ENCODE data around the gene NCR2. TPM values are rescaled to one million over a fixed set of nuclear protein-coding genes. Genes with fewer than 3 reads are reported as not detected.

Gene NCR2
- total RNA-seq, 1 donor from 2014 or later = not detected

DNA sequence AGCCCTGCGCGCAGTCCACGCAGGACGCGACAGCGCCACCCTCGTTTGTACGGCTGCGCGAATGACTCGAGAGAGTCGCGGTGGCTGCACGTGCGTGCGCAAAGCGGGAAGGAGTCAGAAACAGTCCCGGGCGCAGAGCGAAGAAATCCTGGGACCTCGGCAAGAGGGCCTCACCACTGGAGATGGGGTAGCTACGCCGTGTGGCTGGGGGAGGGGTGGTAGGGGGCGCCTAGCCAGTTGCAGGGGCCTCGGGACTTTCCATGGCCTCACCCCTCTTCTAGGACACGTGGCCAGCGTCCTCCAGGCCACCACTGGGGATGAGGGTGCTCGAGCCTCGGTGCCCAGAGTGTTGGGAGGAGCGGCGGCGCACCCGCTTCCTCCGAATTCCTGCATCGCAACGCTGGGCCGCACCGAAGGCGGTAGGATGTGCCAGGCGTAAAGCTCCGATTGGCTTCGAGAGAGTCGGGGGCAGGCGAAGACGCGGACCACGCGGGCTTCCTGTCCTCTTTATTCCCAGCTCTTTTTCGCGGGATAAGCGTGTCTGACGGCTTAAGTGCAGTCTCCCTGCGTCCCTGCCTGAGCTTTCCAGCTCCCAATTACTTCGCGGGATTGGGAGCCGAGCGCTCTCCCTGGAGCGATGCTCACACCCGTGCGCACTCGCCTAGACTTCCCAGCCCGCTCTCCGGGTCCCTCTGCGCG, 38.7 kb downstream of the NCR2 start:
- H3K27me3 Mint-ChIP-seq = peaks cover 86% of the 10 kb centered on the region
- intact Hi-C loops (cut with micrococcal nuclease) = loop anchor here (5.0 kb wide), 1 partner anchor 133 kb away; no protein-coding TSS in a partner anchor
- H3K36me3 Mint-ChIP-seq (ENCODE audit: low read depth) = peaks cover 2% of the 10 kb centered on the region
- peak overlapping the region; percentile 66 for H3K27ac Mint-ChIP-seq
- peak overlapping the region; percentile 15 for H3K4me3 Mint-ChIP-seq
- peaks cover 18% of the 10 kb centered on the region for H3K4me1 Mint-ChIP-seq
- no peak for DNase-seq
- H3K9me3 Mint-ChIP-seq = no peaks in the 10 kb centered on the region

DNA sequence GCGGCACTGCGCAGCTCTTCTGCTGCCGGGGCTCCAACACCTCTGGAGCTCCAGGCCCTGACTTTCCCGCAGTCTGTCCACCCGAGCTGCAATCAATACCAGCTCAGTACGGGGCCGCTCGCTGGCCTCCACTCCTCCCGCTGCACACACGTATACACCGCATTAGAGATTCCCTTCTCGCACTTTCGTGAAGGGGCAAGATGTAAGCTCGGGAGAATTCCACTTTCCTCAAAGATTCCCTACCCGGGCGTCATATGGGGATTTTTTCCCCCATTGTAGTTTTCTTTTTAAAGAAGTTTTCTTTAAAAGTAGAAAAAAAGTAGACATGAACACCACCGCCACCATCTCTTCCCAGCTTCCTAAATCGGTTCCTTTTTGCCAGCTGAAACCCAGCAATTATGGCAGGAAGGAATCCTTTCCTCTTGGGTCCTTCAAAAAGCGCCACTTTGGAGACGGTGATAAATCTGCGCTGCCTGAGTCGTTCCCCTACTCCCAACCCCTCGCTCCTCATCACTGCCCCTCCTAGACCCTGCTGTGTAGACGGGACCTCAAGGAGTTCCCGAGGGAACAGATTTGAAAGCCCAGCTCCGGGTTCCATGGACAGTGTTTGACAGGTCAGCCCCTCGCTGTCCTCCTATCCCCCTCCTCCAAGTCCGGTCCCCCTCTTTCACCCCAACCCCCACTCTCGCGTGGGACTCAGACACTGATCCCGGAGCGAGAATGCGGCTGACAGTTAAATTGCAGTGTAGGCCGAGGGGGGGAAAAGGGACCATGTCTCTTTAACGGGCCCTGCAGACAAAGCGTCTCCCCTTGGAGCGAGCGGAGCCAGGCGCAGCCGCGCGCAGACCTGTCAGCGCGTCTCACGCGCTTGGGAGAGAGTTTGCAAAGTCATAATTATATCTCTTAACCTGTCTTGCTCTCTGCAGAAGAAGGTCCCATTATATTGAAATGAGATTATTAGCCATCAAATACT, 39.5 kb downstream of the NCR2 start:
- H3K36me3 Mint-ChIP-seq (ENCODE audit: low read depth) = peaks cover 2% of the 10 kb centered on the region
- H3K27me3 Mint-ChIP-seq = peaks cover 89% of the 10 kb centered on the region
- H3K27ac Mint-ChIP-seq = peak overlapping the region; percentile 66
- peaks cover 18% of the 10 kb centered on the region for H3K4me1 Mint-ChIP-seq
- no peaks in the 10 kb centered on the region for H3K9me3 Mint-ChIP-seq
- intact Hi-C loops (cut with micrococcal nuclease) = loop anchor here (5.0 kb wide), 1 partner anchor 132 kb away; no protein-coding TSS in a partner anchor
- H3K4me3 Mint-ChIP-seq = peak overlapping the region; percentile 15
- no peak for DNase-seq

DNA sequence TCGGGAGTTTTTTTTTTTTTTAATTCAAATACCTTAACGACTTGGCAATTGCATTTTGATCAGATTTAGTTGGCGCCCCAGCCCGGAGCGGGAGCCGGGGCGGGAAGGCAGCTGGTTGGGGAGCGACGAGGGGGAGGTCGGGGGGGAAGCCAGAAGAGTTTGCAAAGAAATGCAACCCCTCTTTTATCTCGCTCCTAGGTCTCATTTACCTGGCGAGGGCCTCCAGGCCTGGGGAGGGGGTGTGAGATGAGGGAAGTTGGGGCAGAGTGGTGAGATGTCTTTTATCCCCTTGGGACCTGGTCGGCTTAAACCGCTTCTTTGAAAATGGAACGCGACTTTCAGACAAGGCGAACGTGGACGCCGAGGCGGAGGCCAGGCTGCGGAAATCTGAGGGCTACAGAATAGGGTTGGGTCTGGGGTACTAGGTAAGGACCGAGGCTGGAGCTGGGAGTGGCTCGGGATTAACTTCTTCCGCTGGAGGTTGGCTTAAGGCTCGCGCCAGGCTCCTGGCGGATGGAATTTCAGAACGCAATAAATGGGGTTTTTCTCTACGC, 40.3 kb downstream of the NCR2 start:
- intact Hi-C loops (cut with micrococcal nuclease) = no loop called here
- no peak for DNase-seq
- peaks cover 18% of the 10 kb centered on the region for H3K4me1 Mint-ChIP-seq
- H3K4me3 Mint-ChIP-seq = no peak overlapping the region
- no peaks in the 10 kb centered on the region for H3K9me3 Mint-ChIP-seq
- peaks cover 85% of the 10 kb centered on the region for H3K27me3 Mint-ChIP-seq
- H3K36me3 Mint-ChIP-seq (ENCODE audit: low read depth) = peaks cover 2% of the 10 kb centered on the region
- no peak overlapping the region for H3K27ac Mint-ChIP-seq

DNA sequence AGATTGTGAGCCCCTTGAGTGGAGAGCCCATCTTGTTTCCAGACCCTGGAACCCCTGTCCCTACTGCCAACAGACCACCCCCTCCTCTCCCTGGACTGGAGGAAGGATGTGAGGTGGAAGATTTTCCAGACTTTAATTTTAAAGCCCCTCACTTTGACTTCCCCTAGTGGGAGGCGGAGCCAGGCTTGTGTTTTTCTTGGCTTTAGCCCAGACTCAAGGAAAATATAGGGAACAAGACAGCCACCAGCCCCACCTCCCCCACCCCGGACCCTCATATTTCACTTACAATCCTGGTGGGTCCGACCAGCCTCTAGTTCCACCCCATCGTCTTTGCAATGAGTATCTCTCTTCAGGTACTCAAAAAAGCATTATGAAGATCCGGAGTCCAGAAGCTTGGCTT, 40.8 kb downstream of the NCR2 start:
- Mint-ChIP-seq H3K4me3 (no peak overlapping the region), H3K9me3 (no peaks in the 10 kb centered on the region), H3K4me1 (peaks cover 18% of the 10 kb centered on the region), H3K27me3 (peaks cover 85% of the 10 kb centered on the region), H3K36me3 (ENCODE audit: low read depth) (peaks cover 2% of the 10 kb centered on the region), H3K27ac (no peak overlapping the region)
- intact Hi-C loops (cut with micrococcal nuclease) = no loop called here
- DNase-seq = no peak

DNA sequence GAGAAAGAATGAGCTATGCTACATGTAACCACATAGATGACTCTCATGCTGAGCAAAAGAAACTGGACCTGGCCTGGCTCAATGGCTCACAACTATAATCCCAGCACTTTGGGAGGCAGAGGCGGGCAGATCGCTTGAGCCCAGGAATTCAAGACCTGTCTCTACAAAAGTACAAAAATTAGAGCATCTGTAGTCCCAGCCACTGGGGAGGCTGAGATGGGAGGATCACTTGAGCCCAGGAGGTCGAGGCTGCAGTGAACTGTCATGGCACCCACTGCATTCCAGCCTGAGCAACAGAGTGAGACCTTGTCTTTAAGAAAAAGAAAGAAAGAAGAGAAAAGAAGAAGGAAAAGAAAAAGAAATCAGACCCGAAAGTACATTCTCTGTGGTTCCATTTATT, 41.7 kb downstream of the NCR2 start:
- intact Hi-C loops (cut with micrococcal nuclease) = no loop called here
- no peaks in the 10 kb centered on the region for H3K9me3 Mint-ChIP-seq
- H3K36me3 Mint-ChIP-seq (ENCODE audit: low read depth) = no peaks in the 10 kb centered on the region
- no peak for DNase-seq
- H3K4me3 Mint-ChIP-seq = no peak overlapping the region
- peaks cover 12% of the 10 kb centered on the region for H3K4me1 Mint-ChIP-seq
- no peak overlapping the region for H3K27ac Mint-ChIP-seq
- H3K27me3 Mint-ChIP-seq = peaks cover 83% of the 10 kb centered on the region

DNA sequence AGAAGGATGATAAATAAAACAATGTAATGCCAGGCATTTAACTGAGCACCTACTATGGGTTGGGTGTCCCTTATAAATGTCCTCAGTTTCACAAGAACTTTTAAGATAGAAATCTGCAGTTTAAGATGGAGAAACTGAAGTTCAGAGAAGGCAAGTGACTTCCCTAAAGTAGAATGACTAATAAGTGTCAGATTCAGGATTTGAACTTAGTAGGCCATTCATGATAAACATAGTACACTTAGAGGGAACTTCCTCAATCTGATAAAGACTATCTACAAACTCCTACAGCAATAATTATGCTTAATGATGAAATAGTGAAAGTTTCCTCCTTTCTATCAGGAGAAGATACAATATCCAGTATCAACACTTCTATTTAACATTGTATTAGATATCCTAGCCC, 43.9 kb downstream of the NCR2 start:
- peaks cover 78% of the 10 kb centered on the region for H3K27me3 Mint-ChIP-seq
- H3K9me3 Mint-ChIP-seq = no peaks in the 10 kb centered on the region
- DNase-seq = no peak
- no peaks in the 10 kb centered on the region for H3K36me3 Mint-ChIP-seq (ENCODE audit: low read depth)
- H3K4me3 Mint-ChIP-seq = no peak overlapping the region
- intact Hi-C loops (cut with micrococcal nuclease) = no loop called here
- H3K4me1 Mint-ChIP-seq = peaks cover 2% of the 10 kb centered on the region
- H3K27ac Mint-ChIP-seq = no peak overlapping the region

DNA sequence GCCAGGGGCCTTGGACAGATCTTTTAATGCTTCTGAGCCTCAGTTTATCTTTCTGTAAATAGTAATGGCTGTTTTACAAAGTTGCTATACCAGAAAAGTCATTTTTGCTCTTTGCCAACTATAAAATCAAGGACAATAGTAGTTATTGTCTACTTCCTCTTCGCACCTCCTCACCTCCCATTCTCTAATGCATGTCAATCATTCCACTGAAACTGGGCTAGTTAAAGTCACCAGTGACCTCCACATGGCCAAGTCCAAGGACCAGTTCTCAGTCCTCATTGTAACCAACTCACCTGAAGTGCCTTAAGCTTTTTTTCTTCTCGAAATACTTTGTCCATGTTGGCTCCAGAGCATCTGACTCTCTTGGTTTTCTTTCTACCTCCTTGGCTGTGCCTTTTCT, 51.2 kb downstream of the NCR2 start:
- Mint-ChIP-seq H3K9me3 (no peaks in the 10 kb centered on the region), H3K36me3 (ENCODE audit: low read depth) (no peaks in the 10 kb centered on the region), H3K27me3 (peaks cover 33% of the 10 kb centered on the region), H3K4me3 (no peak overlapping the region), H3K4me1 (no peaks in the 10 kb centered on the region), H3K27ac (no peak overlapping the region)
- DNase-seq = no peak
- intact Hi-C loops (cut with micrococcal nuclease) = no loop called here

DNA sequence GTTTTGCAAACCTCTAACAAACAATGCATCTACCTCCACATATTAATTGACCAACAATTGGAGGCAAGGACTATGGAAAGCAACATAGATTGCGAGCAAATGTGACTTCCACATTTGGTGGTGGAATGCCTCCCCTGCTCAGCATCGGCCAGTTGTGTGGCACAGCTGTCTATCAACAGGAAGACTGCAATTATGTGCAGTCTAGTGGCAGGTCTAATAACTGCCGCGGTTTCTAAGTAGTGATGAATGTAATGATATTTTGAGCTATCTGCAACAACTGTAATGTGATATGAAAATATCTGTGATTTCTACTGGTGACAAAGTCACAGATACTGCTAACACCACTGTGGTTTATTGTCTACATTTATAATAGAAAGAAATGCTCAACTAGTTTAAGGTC, 56.8 kb downstream of the NCR2 start:
- intact Hi-C loops (cut with micrococcal nuclease) = no loop called here
- no peak for DNase-seq
- Mint-ChIP-seq H3K4me1 (no peaks in the 10 kb centered on the region), H3K36me3 (ENCODE audit: low read depth) (no peaks in the 10 kb centered on the region), H3K4me3 (no peak overlapping the region), H3K27ac (no peak overlapping the region), H3K27me3 (peaks cover 34% of the 10 kb centered on the region), H3K9me3 (peaks cover 11% of the 10 kb centered on the region)

DNA sequence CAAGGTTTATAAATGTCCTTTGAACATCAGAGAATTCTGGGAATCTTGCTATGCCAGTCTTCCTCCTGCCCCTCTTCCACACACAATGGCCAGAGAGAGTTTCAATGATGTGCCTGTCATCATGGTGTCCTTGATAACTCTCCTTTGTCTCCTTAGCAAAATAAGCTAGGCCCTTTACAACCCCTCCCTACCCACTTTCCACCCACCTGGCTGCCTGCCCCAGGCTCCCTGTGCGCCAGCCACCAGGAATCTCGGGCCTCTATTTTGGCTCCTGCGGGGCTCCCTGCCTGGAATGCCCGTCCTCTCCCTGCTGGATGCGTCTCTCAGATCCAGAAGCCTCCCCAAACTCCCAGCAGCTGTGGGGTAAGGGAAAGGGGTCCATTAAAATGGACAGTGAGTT, 60.9 kb downstream of the NCR2 start:
- intact Hi-C loops (cut with micrococcal nuclease) = no loop called here
- H3K9me3 Mint-ChIP-seq = peaks cover 11% of the 10 kb centered on the region
- H3K27me3 Mint-ChIP-seq = peaks cover 37% of the 10 kb centered on the region
- no peaks in the 10 kb centered on the region for H3K4me1 Mint-ChIP-seq
- H3K36me3 Mint-ChIP-seq (ENCODE audit: low read depth) = no peaks in the 10 kb centered on the region
- no peak for DNase-seq
- H3K27ac Mint-ChIP-seq = no peak overlapping the region
- no peak overlapping the region for H3K4me3 Mint-ChIP-seq

DNA sequence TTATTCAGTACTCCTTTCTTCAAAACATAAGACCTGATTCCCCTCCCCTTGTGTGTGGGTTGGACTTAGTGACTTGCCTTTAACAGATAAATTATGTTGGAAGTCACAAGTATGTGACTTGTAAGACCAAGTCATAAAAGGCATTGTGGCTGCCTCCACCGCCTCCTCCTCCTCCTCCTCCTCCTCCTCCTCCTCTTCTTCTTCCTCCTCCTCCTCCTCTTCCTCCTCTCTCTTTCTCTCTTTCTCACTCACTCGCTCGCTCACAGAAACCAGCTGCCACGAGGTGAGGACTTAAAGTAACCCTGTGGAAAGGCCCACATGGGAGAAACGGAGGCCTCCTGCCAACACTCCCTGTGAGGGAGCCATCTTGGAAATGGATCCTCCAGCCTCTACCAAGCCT, 64.0 kb downstream of the NCR2 start:
- intact Hi-C loops (cut with micrococcal nuclease) = no loop called here

More for the DNA sequence above, 64.0 kb downstream of the NCR2 start:
- Mint-ChIP-seq H3K4me1 (no peaks in the 10 kb centered on the region), H3K27me3 (peaks cover 24% of the 10 kb centered on the region), H3K9me3 (peaks cover 3% of the 10 kb centered on the region), H3K4me3 (no peak overlapping the region), H3K36me3 (ENCODE audit: low read depth) (no peaks in the 10 kb centered on the region), H3K27ac (no peak overlapping the region)
- no peak for DNase-seq

Other genes with a start within 250 kb of the NCR2 start
- gene TREML1, start 181.3 kb upstream of the NCR2 start, total RNA-seq = not detected in 2 replicates
- not detected in 2 replicates for gene TREM2, start 172.5 kb upstream of the NCR2 start, total RNA-seq
- gene TREML2, start 134.5 kb upstream of the NCR2 start, total RNA-seq = 3.5 TPM in 2 replicates
- not detected in 2 replicates for gene TREML4, start 107.3 kb upstream of the NCR2 start, total RNA-seq
- 0.43 TPM in 1 of 2 replicates, not detected in the other for gene TREM1, start 48.9 kb upstream of the NCR2 start, total RNA-seq
- 16.9 and 17.6 TPM in 2 replicates for gene FOXP4, start 210.8 kb downstream of the NCR2 start, total RNA-seq

Measured in activated CD4-positive, alpha-beta T cell treated with anti-CD3 and anti-CD28 coated beads, Interleukin-2, amount 10 ng/mL, durations not matched to agents 24 days and 14 days (primary cell).